GM10266 (cell line): Measurements from ENCODE around the gene RPP25L.

Experiments
- DNase-seq: peaks from one replicate; pipeline ENCODE4 v3.0.0; 2012; ENCODE audit errors: extremely low spot score
- TF ChIP-seq, protein P1 (sequence below): IDR thresholded peaks from 2 replicates; pipeline ENCODE4 v1.5.1; 2012; ENCODE audit warnings: mild to moderate bottlenecking, low read depth; ENCODE audit not compliant: control insufficient read depth, insufficient read depth; ENCODE audit errors: missing control alignments

The RPP25L gene

DNA sequence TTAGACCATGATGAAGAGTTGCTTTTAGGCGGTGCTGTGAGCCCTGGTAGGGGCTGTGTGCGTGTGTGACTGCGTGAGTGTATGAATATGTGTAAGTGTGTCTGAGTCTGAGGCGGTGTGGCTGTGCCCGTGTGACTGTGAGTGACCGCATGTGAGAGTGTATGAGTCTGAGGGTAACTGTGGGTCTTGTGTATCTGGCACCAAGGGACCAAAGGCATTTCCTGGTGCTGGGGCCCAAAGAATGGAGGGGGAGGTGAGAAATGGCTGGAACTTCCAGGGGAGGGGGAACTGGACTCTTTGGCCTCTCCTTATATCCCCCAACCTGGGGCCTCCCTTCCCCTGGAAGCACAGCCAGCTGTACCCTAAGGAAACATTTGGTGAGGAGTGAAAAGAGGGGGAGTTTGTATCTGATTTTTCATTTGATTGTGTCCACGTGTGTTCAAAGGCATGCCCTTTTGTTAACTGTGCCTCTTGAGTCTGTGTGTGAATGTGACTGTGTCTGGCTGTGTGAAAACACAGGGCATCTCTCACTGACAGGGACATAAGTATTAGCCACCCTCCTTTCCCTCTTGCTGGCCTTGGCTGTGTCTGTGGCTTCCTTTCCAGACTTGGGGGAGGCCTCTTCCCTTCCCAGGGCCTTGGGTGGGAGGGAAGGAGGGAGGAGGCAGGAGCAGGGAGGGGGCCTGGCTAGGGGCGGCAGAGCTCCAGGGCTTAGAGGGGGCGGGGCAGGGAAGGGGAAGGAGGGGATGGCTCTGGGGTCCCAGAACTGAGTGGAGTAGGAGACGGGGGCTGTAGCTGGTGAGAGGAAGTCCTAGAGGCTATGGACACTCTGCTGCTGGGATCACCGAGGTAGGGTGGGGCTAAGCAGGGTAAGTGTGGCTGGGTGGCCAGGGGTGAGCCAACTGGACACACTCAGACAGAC, 41.5 kb upstream of the RPP25L start:
- no peak for DNase-seq

DNA sequence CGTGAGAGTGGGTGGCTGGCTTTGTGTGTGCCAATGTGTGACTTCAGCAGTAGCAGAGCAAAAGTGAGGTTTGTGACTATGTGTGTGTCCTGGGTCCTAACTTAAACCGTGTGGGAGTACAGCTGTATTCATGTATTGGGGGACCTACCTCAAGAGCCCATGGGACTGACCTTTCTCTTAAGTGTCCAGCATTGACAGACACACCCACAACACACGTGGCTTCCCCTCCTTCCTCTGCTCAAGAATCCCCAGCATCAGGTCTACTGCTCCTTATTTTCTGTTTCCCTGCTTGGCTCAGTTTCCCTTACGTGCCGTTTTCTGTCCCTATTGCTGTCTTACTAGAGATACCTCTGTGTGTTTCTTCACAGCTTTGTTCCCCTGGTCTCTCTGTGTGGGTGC, 40.7 kb upstream of the RPP25L start:
- no peak for DNase-seq
- TF ChIP-seq, protein P1, sequence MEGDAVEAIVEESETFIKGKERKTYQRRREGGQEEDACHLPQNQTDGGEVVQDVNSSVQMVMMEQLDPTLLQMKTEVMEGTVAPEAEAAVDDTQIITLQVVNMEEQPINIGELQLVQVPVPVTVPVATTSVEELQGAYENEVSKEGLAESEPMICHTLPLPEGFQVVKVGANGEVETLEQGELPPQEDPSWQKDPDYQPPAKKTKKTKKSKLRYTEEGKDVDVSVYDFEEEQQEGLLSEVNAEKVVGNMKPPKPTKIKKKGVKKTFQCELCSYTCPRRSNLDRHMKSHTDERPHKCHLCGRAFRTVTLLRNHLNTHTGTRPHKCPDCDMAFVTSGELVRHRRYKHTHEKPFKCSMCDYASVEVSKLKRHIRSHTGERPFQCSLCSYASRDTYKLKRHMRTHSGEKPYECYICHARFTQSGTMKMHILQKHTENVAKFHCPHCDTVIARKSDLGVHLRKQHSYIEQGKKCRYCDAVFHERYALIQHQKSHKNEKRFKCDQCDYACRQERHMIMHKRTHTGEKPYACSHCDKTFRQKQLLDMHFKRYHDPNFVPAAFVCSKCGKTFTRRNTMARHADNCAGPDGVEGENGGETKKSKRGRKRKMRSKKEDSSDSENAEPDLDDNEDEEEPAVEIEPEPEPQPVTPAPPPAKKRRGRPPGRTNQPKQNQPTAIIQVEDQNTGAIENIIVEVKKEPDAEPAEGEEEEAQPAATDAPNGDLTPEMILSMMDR = no peak

More for the DNA sequence above, 41.5 kb upstream of the RPP25L start:
- TF ChIP-seq, protein P1 = no peak

DNA sequence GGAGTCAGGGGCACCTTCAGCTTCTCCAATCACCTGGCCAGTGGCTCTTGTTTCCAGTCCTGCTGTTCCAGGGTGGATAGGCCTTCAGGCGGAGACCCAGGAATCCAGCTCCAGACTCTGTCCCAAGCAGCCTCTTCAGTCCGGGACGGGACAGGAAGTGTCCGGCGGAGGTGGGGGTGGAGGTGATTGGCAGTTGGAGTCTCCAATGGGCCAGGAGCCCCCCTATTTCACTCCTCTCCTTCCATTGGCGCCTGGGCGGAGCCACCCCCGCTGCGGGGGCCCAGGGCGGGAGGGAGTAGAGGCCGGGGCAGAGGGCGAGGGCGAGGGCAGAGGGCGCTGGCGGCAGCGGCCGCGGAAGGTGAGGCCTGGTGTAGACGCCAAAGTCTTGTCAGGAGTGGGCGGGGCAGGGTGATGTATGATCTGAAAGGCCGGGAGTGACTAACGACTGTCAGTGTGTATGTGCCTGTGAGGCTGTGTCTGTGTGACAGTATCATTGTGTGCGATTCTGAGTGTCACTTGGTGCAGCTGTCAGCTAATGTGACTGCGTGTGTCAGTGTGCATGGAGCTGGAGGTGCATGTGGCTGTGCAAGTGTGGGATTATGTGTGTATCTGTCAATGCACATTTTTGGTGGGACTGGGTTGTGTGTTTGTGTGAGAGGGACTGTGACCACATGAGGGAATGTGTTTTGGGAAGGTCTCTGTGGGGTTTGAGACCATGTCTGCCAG, 40.1 kb upstream of the RPP25L start, which contains the start of gene IL11RA:
TSS of gene IL11RA (plus strand) at position 310 of the 726 bp plus-strand sequence. CDS start 3,033 bp downstream, outside the sequence.
- DNase-seq = no peak
- TF ChIP-seq, protein P1 = no peak

DNA sequence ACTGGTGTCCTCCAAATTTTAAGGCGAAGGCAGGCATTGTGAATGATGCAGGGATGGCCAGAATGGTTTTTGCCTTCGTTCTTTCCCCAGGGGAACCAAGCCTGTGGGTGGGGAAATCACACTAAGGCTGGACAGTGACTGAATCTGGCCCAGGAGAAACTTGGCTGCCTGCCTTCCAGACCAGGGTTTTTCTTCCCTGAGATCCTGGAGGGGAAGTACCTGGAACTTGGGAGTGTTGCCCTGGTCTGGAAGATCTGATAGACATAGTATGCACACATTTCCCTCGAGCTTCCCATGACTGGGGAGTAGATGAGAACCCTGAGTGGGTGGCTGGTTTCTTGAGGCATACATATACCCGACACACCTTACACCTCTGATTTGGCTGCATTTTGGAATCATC, 39.4 kb upstream of the RPP25L start:
- DNase-seq = no peak
- TF ChIP-seq, protein P1 = no peak

DNA sequence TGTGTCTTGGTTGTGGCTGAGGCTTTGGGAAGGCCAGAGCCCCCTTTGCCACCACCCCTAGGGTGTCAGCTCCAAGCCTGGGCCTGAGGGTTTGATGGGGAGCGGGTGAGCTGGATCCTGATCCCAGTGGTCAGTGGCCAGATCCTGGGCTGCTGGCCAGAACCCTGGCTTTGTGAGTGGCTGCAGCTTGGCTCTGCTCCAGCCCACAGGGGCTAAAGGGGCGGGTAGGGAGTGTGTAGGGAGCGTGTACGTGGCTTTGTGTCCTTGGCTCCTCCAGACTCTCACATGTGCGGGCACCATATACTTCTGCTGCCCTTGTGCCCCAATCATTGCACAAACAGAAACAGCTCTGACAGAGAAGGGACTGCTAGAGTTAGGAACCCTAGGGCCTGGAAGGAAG, 38.9 kb upstream of the RPP25L start:
- DNase-seq = no peak
- TF ChIP-seq, protein P1 = no peak

DNA sequence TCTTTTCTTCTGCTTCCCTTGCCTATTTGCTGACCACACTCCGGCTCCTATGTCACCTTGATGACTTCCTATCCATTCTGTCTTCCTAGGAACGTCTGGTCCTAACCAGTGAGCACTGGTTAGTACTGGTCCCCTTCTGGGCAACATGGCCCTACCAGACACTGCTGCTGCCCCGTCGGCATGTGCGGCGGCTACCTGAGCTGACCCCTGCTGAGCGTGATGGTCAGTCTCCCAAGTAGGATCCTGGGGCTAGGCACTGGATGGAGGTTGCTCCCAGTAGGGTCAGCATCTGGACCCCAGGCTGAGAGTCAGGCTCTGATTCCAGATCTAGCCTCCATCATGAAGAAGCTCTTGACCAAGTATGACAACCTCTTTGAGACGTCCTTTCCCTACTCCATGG, 36.8 kb upstream of the RPP25L start:
- DNase-seq = no peak
- TF ChIP-seq, protein P1 = no peak
